ENCODE measurements around the gene SLC29A1.

DNA sequence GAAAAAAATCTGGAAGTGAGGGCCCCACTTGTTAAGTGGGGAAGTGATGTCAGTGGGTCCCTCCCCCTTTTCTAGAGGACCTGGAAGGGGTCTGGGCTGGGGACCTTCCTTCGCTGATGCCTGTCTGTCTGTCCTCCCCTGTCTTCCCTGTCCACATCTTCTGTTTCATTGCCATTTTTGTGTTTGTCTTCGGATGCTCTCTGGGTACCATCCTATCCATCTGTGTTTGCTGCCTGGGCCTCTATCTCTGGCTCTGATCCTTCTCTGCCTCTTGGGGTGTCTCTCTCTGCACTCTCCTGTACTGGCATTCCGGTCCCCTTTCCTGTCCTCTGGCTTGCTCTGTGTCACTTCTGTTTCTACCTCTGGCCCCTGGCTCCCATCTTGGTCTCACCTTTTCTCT lies 49.1 kb downstream of the SLC29A1 start:
- TF ChIP-seq SUZ12 (IDR thresholded peaks at IDR 0.05; ENCODE audit: extremely low read depth, insufficient read depth, insufficient read length): no peak
- TF ChIP-seq YY1 (IDR thresholded peaks at IDR 0.05; ENCODE audit: insufficient read depth, insufficient read length): no peak

Data from NT2/D1 (cell line).